ENCODE measurements around the gene CELF4.

CELF4 gene

GRCh38 chr18:37447962-37448888 lies 117.4 kb downstream of the CELF4 start:
- no peak overlapping the region for H3K27ac ChIP-seq
- TF ChIP-seq, protein P1, sequence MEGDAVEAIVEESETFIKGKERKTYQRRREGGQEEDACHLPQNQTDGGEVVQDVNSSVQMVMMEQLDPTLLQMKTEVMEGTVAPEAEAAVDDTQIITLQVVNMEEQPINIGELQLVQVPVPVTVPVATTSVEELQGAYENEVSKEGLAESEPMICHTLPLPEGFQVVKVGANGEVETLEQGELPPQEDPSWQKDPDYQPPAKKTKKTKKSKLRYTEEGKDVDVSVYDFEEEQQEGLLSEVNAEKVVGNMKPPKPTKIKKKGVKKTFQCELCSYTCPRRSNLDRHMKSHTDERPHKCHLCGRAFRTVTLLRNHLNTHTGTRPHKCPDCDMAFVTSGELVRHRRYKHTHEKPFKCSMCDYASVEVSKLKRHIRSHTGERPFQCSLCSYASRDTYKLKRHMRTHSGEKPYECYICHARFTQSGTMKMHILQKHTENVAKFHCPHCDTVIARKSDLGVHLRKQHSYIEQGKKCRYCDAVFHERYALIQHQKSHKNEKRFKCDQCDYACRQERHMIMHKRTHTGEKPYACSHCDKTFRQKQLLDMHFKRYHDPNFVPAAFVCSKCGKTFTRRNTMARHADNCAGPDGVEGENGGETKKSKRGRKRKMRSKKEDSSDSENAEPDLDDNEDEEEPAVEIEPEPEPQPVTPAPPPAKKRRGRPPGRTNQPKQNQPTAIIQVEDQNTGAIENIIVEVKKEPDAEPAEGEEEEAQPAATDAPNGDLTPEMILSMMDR (conservative IDR thresholded peaks at IDR 0.05): no peak

- TF ChIP-seq, protein P1 (conservative IDR thresholded peaks at IDR 0.05): no peak
- no peak overlapping the region for H3K27ac ChIP-seq
Observed at GRCh38 chr18:37445836-37446235, 119.8 kb downstream of the CELF4 start.

DNA sequence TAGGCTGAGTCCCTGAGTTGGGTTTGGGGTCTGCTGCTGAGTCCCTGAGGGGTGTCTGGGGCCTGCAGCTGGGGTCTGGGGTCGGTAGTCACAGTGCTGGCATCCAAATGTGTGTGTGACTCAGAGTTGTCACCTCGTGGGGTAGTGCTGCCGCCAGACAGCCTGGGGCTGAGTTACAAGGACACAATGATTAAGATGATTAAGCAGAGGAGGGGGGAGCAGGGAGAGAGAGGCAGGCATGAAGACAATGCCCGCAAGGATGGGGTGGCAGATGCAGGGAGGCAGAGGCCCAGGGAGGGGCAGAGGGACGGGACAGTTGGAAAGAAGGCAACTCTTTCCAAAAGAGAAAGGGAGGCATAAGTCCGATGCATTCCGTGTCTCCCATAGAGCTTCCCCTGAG lies 120.2 kb downstream of the CELF4 start:
- TF ChIP-seq, protein P1 (conservative IDR thresholded peaks at IDR 0.05): no peak
- no peak overlapping the region for H3K27ac ChIP-seq

- TF ChIP-seq, protein P1 (conservative IDR thresholded peaks at IDR 0.05): no peak
- H3K27ac ChIP-seq: no peak overlapping the region
Observed at GRCh38 chr18:37443325-37444055, 122.1 kb downstream of the CELF4 start.

- TF ChIP-seq, protein P1 (conservative IDR thresholded peaks at IDR 0.05): no peak
- H3K27ac ChIP-seq: no peak overlapping the region
Observed at GRCh38 chr18:37442477-37442876, 123.1 kb downstream of the CELF4 start.

GRCh38 chr18:37441821-37442220 lies 123.8 kb downstream of the CELF4 start:
- TF ChIP-seq, protein P1 (conservative IDR thresholded peaks at IDR 0.05): no peak
- H3K27ac ChIP-seq: no peak overlapping the region

GRCh38 chr18:37440206-37440605 lies 125.4 kb downstream of the CELF4 start:
- TF ChIP-seq, protein P1 (conservative IDR thresholded peaks at IDR 0.05): no peak
- H3K27ac ChIP-seq: no peak overlapping the region
